K562 (cell line): ENCODE data around the gene DCUN1D2. TPM values are rescaled to one million over a fixed set of nuclear protein-coding genes. Genes with fewer than 3 reads are reported as not detected.

Experiments used
- ATAC-seq: fragments of 200-7000 bp; cut with Tn5 transposase; 3 replicates; pipeline ENCODE4 v1.9.1; 2020; ENCODE audit warnings: moderate library complexity
- BruUV-seq: library from RNA; stranded (reverse); fragments of 400-500 nt; replicated peaks from 2 replicates; lab custom pipeline; 2021; lab: Mats Ljungman, UMichigan
- CTCF ChIA-PET: fragments of 300-600 bp; formaldehyde crosslinking; extraction: SDS; loops from one replicate; lab custom pipeline; 2021; ENCODE audit warnings: low intra/inter-chr PET ratio; lab: Yijun Ruan, JAX
- POLR2A ChIA-PET: fragments of 300-600, 350-650 bp; sonication (Branson Sonifier 250); formaldehyde crosslinking; extraction: SDS; loops from one replicate; lab custom pipeline; 2021; ENCODE audit warnings: antibody characterized with exemption, inconsistent platforms; lab: Yijun Ruan, JAX
- DNase-seq, 4 experiments: peaks; one replicate each; pipeline versions ENCODE4 v3.0.0 to v3.0.0-alpha.2; 2011 to 2018; ENCODE audit warnings: low spot score in 3 of 4, mixed read lengths in 3 of 4; ENCODE audit errors: extremely low read depth in 1 of 4
- FAIRE-seq: peaks from 2 replicates; lab custom pipeline; 2011; peaks lifted over from hg19 to GRCh38; lab: Jason Lieb, UNC
- H2AFZ ChIP-seq: 2 replicates; pipeline ENCODE4 v1.6.0; 2011; ENCODE audit warnings: low read depth, low read length, control low read depth, inconsistent platforms
- H3K27ac ChIP-seq: fragments of 200-600 bp; 3 replicates; pipeline ENCODE4 v1.8.0; 2011; ENCODE audit warnings: low read depth, mild to moderate bottlenecking, control low read depth, inconsistent platforms, low read length, moderate library complexity, mixed read lengths; ENCODE audit errors: extremely low read depth
- H3K27me3 ChIP-seq, 2 experiments: fragments of 300-600 bp in 1 of 2; 2 replicates in 1 of 2; 3 replicates in 1 of 2; pipeline versions ENCODE4 v1.6.0 to v1.8.0; 2011; ENCODE audit warnings: inconsistent platforms in 2 of 2, low read length in 2 of 2, mild to moderate bottlenecking in 1 of 2, mixed read lengths in 1 of 2, moderate library complexity in 1 of 2; ENCODE audit not compliant: control insufficient read depth in 2 of 2, insufficient read depth in 2 of 2
- H3K36me3 ChIP-seq: fragments of 300-600 bp; 3 replicates; pipeline ENCODE4 v1.8.0; 2011; ENCODE audit warnings: mild to moderate bottlenecking, low read length, inconsistent platforms; ENCODE audit not compliant: control insufficient read depth, insufficient read depth
- H3K4me1 ChIP-seq, 2 experiments: fragments of 200-600 bp in 1 of 2; replicated peaks in 1 of 2; 2 replicates in 1 of 2; 3 replicates in 1 of 2; pipeline versions ENCODE4 v1.5.1 to v1.8.0; 2011; ENCODE audit warnings: inconsistent platforms in 2 of 2, low read length in 2 of 2, mild to moderate bottlenecking in 1 of 2, mixed read lengths in 1 of 2, moderate library complexity in 1 of 2; ENCODE audit not compliant: control insufficient read depth in 2 of 2, insufficient read depth in 2 of 2
- H3K4me2 ChIP-seq: 2 replicates; pipeline ENCODE4 v1.6.1; 2011; ENCODE audit warnings: low read length, control low read depth, inconsistent platforms, mixed read lengths; ENCODE audit not compliant: insufficient read depth
- H3K4me3 ChIP-seq: fragments of 200-600 bp; sonication (generic), shearing (Covaris generic); 2 replicates; pipeline ENCODE4 v1.5.1; 2016; ENCODE audit warnings: control low read depth, inconsistent platforms
- H3K79me2 ChIP-seq: fragments of 200-600 bp; 3 replicates; pipeline ENCODE4 v1.8.0; 2011; ENCODE audit warnings: low read length, inconsistent platforms; ENCODE audit not compliant: control insufficient read depth, insufficient read depth
- H3K9ac ChIP-seq, 2 experiments: 2 replicates each; pipeline versions ENCODE4 v1.6.0 to v1.6.1; 2011; ENCODE audit warnings: low read depth in 2 of 2, low read length in 2 of 2, control low read depth in 1 of 2, inconsistent platforms in 1 of 2, mild to moderate bottlenecking in 1 of 2, mixed read lengths in 1 of 2; ENCODE audit not compliant: insufficient read depth in 1 of 2
- H3K9me1 ChIP-seq: one replicate; pipeline ENCODE4 v1.6.0; 2011; ENCODE audit warnings: inconsistent platforms, mild to moderate bottlenecking, low read length, moderate library complexity; ENCODE audit not compliant: control insufficient read depth, insufficient read depth
- H3K9me3 ChIP-seq: replicated peaks from 2 replicates; pipeline ENCODE4 v1.5.1; 2011; ENCODE audit warnings: low read depth, low read length, inconsistent platforms; ENCODE audit not compliant: control insufficient read depth, insufficient read depth
- H4K20me1 ChIP-seq: replicated peaks from 2 replicates; pipeline ENCODE4 v1.6.1; 2011; ENCODE audit warnings: low read length, inconsistent platforms, mixed read lengths; ENCODE audit not compliant: control insufficient read depth, insufficient read depth
- GATA2 ChIP-seq: sonication (generic); formaldehyde crosslinking; IDR thresholded peaks from 2 replicates; pipeline ENCODE4 v1.4.0; 2020; ENCODE audit warnings: mild to moderate bottlenecking, missing genetic modification reagents
- IRF2 ChIP-seq: sonication (generic); formaldehyde crosslinking; IDR thresholded peaks from 2 replicates; pipeline ENCODE4 v1.8.1; 2022; ENCODE audit warnings: mild to moderate bottlenecking, missing genetic modification reagents
- NFYB ChIP-seq: IDR thresholded peaks from 2 replicates; pipeline ENCODE4 v1.6.1; 2011; ENCODE audit warnings: mild to moderate bottlenecking, moderate library complexity; ENCODE audit not compliant: insufficient read length; ENCODE audit errors: extremely low read depth
- RUNX1 ChIP-seq: sonication (generic); IDR thresholded peaks from 2 replicates; pipeline ENCODE4 v1.6.1; 2016; ENCODE audit warnings: antibody characterized with exemption, low read depth
- ZNF57 ChIP-seq: fragments of 450-650 bp; formaldehyde crosslinking; IDR thresholded peaks from 2 replicates; pipeline ENCODE4 v1.4.0; 2020; ENCODE audit warnings: mild to moderate bottlenecking, moderate library complexity
- WGBS: fragments of 100-300 bp; shearing (Covaris generic); methylation state at CpG from one replicate; pipeline ENCODE4 v1.1.6; 2016; ENCODE audit warnings: low coverage, mixed read lengths; ENCODE audit not compliant: insufficient coverage; ENCODE audit errors: missing lambda C conversion rate; 5-methylcytosine and 5-hydroxymethylcytosine counted together
- in situ Hi-C: fragments of 300-500 bp; cut with MboI; formaldehyde crosslinking; loops from 4 replicates; pipeline ENCODE4 v1.15.0; 2018; ENCODE audit warnings: inconsistent platforms, mixed read lengths
- intact Hi-C: fragments of 100-400 bp; cut with micrococcal nuclease; formaldehyde crosslinking; loops from 2 replicates; pipeline ENCODE4 v1.14.2; 2022
- polyA plus RNA-seq, 8 experiments: library from polyadenylated mRNA; depleted of rRNA in 4 of 8; stranded (reverse) in 5 of 8; unstranded in 3 of 8; fragments of >200 nt; fragmentation: Nextera tagmentation in 2 of 8; fragmentation: Illumina TruSeq in 1 of 8; extraction: Ambion mirVana in 2 of 8; extraction: Trizol in 1 of 8; gene quantifications; 2 replicates each; pipeline versions ENCODE4 v1.2.1 to v1.2.3, GENCODE V29; 2011 to 2014; ENCODE audit warnings: inconsistent platforms in 1 of 8, missing spikeins in 1 of 8
- total RNA-seq, 7 experiments: library from RNA; depleted of rRNA in 6 of 7; stranded (reverse); fragments of >200 nt in 6 of 7; fragmentation: Illumina TruSeq in 2 of 7; extraction: Trizol in 2 of 7; gene quantifications; 2 replicates each; pipeline versions ENCODE4 v1.2.1 to v1.2.3, GENCODE V29; 2011 to 2021; ENCODE audit warnings: low replicate concordance in 1 of 7
- TF ChIP-seq, protein P1 (sequence below): fragments of 450-650 bp; formaldehyde crosslinking; IDR thresholded peaks from 2 replicates; pipeline ENCODE4 v1.4.0; 2020; ENCODE audit warnings: mild to moderate bottlenecking, mixed read lengths
- TF ChIP-seq, protein P2 (sequence below): sonication (generic); formaldehyde crosslinking; IDR thresholded peaks from 2 replicates; pipeline ENCODE4 v1.8.0; 2023; ENCODE audit warnings: missing genetic modification reagents, mild to moderate bottlenecking, borderline replicate concordance

The DCUN1D2 gene
- total and polyA plus RNA-seq, 9 of the 15 experiments (the other 6 are each of a cell fraction or from before 2014, with no cell fraction given), result 2.1 to 16.8 (median 11.1) TPM

GRCh38 chr13:113513761-113514160 is 23.2 kb upstream of the DCUN1D2 start (continued):
- TF ChIP-seq, protein P1, sequence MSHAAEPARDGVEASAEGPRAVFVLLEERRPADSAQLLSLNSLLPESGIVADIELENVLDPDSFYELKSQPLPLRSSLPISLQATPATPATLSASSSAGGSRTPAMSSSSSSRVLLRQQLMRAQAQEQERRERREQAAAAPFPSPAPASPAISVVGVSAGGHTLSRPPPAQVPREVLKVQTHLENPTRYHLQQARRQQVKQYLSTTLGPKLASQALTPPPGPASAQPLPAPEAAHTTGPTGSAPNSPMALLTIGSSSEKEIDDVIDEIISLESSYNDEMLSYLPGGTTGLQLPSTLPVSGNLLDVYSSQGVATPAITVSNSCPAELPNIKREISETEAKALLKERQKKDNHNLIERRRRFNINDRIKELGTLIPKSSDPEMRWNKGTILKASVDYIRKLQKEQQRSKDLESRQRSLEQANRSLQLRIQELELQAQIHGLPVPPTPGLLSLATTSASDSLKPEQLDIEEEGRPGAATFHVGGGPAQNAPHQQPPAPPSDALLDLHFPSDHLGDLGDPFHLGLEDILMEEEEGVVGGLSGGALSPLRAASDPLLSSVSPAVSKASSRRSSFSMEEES (CRISPR knock-in tag), result no peak
- TF ChIP-seq, all 486 proteins: peak for 0

GRCh38 chr13:113511361-113511760 is 20.9 kb upstream of the DCUN1D2 start:
- Histone ChIP-seq H4K20me1 (no peaks in the 10 kb centered on the region), H3K4me2 (no peak overlapping the region), H3K27ac (no peak overlapping the region), H3K27me3 (no peaks in the 10 kb centered on the region), H3K36me3 (peaks cover 31% of the 10 kb centered on the region; the same call in 2 of the 3 replicates), H3K4me1 (peaks cover 9 to 26% of the 10 kb centered on the region in 2 experiments; a peak in 4 of 5 replicates), H2AFZ (no peak overlapping the region), H3K9me3 (no peaks in the 10 kb centered on the region), H3K79me2 (peaks cover 8% of the 10 kb centered on the region; the same call in 2 of the 3 replicates), H3K9ac (no peak overlapping the region), H3K9me1 (peaks cover 3% of the 10 kb centered on the region), H3K4me3 (no peak overlapping the region)
- in situ Hi-C loops (no loop called here), intact Hi-C loops (no loop called here)
- ATAC-seq (no peak), FAIRE-seq (no peak), DNase-seq (no peak)
- ChIA-PET CTCF (no interaction called here), POLR2A (interaction anchor here (0.6 kb wide), 1 partner anchor 17 kb away, joined by 3 read pairs; no protein-coding TSS in a partner anchor)
- WGBS, result 98% methylated on average over 7 of the region's 15 CpGs
- BruUV-seq, result no TSS peak
- TF ChIP-seq IRF2 (no peak), RUNX1 (no peak), ZNF57 (CRISPR knock-in tag) (no peak), NFYB (no peak), GATA2 (no peak)
- TF ChIP-seq, protein P2, sequence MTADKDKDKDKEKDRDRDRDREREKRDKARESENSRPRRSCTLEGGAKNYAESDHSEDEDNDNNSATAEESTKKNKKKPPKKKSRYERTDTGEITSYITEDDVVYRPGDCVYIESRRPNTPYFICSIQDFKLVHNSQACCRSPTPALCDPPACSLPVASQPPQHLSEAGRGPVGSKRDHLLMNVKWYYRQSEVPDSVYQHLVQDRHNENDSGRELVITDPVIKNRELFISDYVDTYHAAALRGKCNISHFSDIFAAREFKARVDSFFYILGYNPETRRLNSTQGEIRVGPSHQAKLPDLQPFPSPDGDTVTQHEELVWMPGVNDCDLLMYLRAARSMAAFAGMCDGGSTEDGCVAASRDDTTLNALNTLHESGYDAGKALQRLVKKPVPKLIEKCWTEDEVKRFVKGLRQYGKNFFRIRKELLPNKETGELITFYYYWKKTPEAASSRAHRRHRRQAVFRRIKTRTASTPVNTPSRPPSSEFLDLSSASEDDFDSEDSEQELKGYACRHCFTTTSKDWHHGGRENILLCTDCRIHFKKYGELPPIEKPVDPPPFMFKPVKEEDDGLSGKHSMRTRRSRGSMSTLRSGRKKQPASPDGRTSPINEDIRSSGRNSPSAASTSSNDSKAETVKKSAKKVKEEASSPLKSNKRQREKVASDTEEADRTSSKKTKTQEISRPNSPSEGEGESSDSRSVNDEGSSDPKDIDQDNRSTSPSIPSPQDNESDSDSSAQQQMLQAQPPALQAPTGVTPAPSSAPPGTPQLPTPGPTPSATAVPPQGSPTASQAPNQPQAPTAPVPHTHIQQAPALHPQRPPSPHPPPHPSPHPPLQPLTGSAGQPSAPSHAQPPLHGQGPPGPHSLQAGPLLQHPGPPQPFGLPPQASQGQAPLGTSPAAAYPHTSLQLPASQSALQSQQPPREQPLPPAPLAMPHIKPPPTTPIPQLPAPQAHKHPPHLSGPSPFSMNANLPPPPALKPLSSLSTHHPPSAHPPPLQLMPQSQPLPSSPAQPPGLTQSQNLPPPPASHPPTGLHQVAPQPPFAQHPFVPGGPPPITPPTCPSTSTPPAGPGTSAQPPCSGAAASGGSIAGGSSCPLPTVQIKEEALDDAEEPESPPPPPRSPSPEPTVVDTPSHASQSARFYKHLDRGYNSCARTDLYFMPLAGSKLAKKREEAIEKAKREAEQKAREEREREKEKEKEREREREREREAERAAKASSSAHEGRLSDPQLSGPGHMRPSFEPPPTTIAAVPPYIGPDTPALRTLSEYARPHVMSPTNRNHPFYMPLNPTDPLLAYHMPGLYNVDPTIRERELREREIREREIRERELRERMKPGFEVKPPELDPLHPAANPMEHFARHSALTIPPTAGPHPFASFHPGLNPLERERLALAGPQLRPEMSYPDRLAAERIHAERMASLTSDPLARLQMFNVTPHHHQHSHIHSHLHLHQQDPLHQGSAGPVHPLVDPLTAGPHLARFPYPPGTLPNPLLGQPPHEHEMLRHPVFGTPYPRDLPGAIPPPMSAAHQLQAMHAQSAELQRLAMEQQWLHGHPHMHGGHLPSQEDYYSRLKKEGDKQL, result no peak
- TF ChIP-seq, all 486 proteins: peak for 0
